ENCODE measurements around the gene AQP1. TPM values are rescaled to one million over a fixed set of nuclear protein-coding genes. Genes with fewer than 3 reads are reported as not detected.

The AQP1 gene
- total and polyA plus RNA-seq, 4 experiments from 2014 or later: not detected

- no peak overlapping the region for H3K4me3 ChIP-seq (ENCODE audit: low read length in 2 of 2)
These were observed 5.7 kb downstream of the AQP1 start for GRCh38 chr7:30917216-30917893.

GRCh38 chr7:30918676-30919075, 7.0 kb downstream of the AQP1 start:
- no peaks in the 10 kb centered on the region for H3K4me1 ChIP-seq (ENCODE audit: insufficient read depth, low read length)
- Mint-ChIP-seq H3K9me3 (no peaks in the 10 kb centered on the region), H3K27me3 (no peaks in the 10 kb centered on the region), H3K4me3 (no peak overlapping the region), H3K27ac (no peak overlapping the region), H3K4me1 (no peaks in the 10 kb centered on the region), H3K36me3 (no peaks in the 10 kb centered on the region)
- no peak for DNase-seq
- H3K9me3 ChIP-seq (ENCODE audit: control insufficient read depth in 1 of 2, low read length in 2 of 2): no peaks in the 10 kb centered on the region
- ChIA-PET POLR2A (ENCODE audit: partially characterized antibody) (no interaction called here), CTCF (ENCODE audit: partially characterized antibody) (interaction anchor here (0.7 kb wide), 1 partner anchor 66 kb away, joined by 3 read pairs; no protein-coding TSS in a partner anchor)
- no peaks in the 10 kb centered on the region for H3K36me3 ChIP-seq (ENCODE audit: insufficient read depth, low read length)
- intact Hi-C loops (cut with micrococcal nuclease): no loop called here
- no peaks in the 10 kb centered on the region for H3K27me3 ChIP-seq (ENCODE audit: insufficient read depth, low read length)
- H3K27ac ChIP-seq (ENCODE audit: low read depth, low read length): no peak overlapping the region
- H3K4me3 ChIP-seq (ENCODE audit: low read length in 2 of 2): no peak overlapping the region

More at GRCh38 chr7:30917216-30917893, 5.7 kb downstream of the AQP1 start:
- Mint-ChIP-seq H3K9me3 (no peaks in the 10 kb centered on the region), H3K4me1 (no peaks in the 10 kb centered on the region), H3K27me3 (no peaks in the 10 kb centered on the region), H3K27ac (no peak overlapping the region), H3K4me3 (no peak overlapping the region), H3K36me3 (no peaks in the 10 kb centered on the region)
- no peaks in the 10 kb centered on the region for H3K27me3 ChIP-seq (ENCODE audit: insufficient read depth, low read length)
- no peak for DNase-seq
- ChIA-PET CTCF (ENCODE audit: partially characterized antibody) (no interaction called here), POLR2A (ENCODE audit: partially characterized antibody) (no interaction called here)
- intact Hi-C loops (cut with micrococcal nuclease): no loop called here
- H3K36me3 ChIP-seq (ENCODE audit: insufficient read depth, low read length): no peaks in the 10 kb centered on the region
- H3K9me3 ChIP-seq (ENCODE audit: control insufficient read depth in 1 of 2, low read length in 2 of 2): no peaks in the 10 kb centered on the region
- H3K4me1 ChIP-seq (ENCODE audit: insufficient read depth, low read length): no peaks in the 10 kb centered on the region
- no peak overlapping the region for H3K27ac ChIP-seq (ENCODE audit: low read depth, low read length)

- no peaks in the 10 kb centered on the region for H3K27me3 ChIP-seq (ENCODE audit: insufficient read depth, low read length)
- no peak for DNase-seq
- no peak overlapping the region for H3K4me3 Mint-ChIP-seq
- H3K36me3 Mint-ChIP-seq: no peaks in the 10 kb centered on the region
- CTCF ChIA-PET (ENCODE audit: partially characterized antibody): no interaction called here
- intact Hi-C loops (cut with micrococcal nuclease): no loop called here
- no peaks in the 10 kb centered on the region for H3K36me3 ChIP-seq (ENCODE audit: insufficient read depth, low read length)
- no peak overlapping the region for H3K27ac Mint-ChIP-seq
- no peaks in the 10 kb centered on the region for H3K9me3 ChIP-seq (ENCODE audit: control insufficient read depth in 1 of 2, low read length in 2 of 2)
- no peaks in the 10 kb centered on the region for H3K27me3 Mint-ChIP-seq
- H3K27ac ChIP-seq (ENCODE audit: low read depth, low read length): no peak overlapping the region
- no peaks in the 10 kb centered on the region for H3K9me3 Mint-ChIP-seq
- H3K4me1 ChIP-seq (ENCODE audit: insufficient read depth, low read length): no peaks in the 10 kb centered on the region
- POLR2A ChIA-PET (ENCODE audit: partially characterized antibody): no interaction called here
- no peak overlapping the region for H3K4me3 ChIP-seq (ENCODE audit: low read length in 2 of 2)
- no peaks in the 10 kb centered on the region for H3K4me1 Mint-ChIP-seq
These were observed 8.4 kb downstream of the AQP1 start for GRCh38 chr7:30920021-30920583.

- CTCF ChIA-PET (ENCODE audit: partially characterized antibody): no interaction called here
- Mint-ChIP-seq H3K4me3 (no peak overlapping the region), H3K36me3 (no peaks in the 10 kb centered on the region), H3K27me3 (no peaks in the 10 kb centered on the region), H3K9me3 (no peaks in the 10 kb centered on the region), H3K27ac (no peak overlapping the region), H3K4me1 (no peaks in the 10 kb centered on the region)
- Histone ChIP-seq H3K4me1 (ENCODE audit: insufficient read depth, low read length) (no peaks in the 10 kb centered on the region), H3K27me3 (ENCODE audit: insufficient read depth, low read length) (no peaks in the 10 kb centered on the region), H3K36me3 (ENCODE audit: insufficient read depth, low read length) (no peaks in the 10 kb centered on the region), H3K27ac (ENCODE audit: low read depth, low read length) (no peak overlapping the region), H3K9me3 (ENCODE audit: control insufficient read depth in 1 of 2, low read length in 2 of 2) (no peaks in the 10 kb centered on the region), H3K4me3 (ENCODE audit: low read length in 2 of 2) (no peak overlapping the region)
- intact Hi-C loops (cut with micrococcal nuclease): no loop called here
- POLR2A ChIA-PET (ENCODE audit: partially characterized antibody): no interaction called here
- DNase-seq: no peak
These were observed 9.2 kb downstream of the AQP1 start for GRCh38 chr7:30920584-30921539.

- no peak overlapping the region for H3K27ac Mint-ChIP-seq
- Histone ChIP-seq H3K9me3 (ENCODE audit: control insufficient read depth in 1 of 2, low read length in 2 of 2) (no peaks in the 10 kb centered on the region), H3K27me3 (ENCODE audit: insufficient read depth, low read length) (no peaks in the 10 kb centered on the region), H3K4me3 (ENCODE audit: low read length in 2 of 2) (no peak overlapping the region), H3K36me3 (ENCODE audit: insufficient read depth, low read length) (no peaks in the 10 kb centered on the region), H3K27ac (ENCODE audit: low read depth, low read length) (no peak overlapping the region), H3K4me1 (ENCODE audit: insufficient read depth, low read length) (no peaks in the 10 kb centered on the region)
- H3K4me1 Mint-ChIP-seq: no peaks in the 10 kb centered on the region
- H3K4me3 Mint-ChIP-seq: no peak overlapping the region
- no peaks in the 10 kb centered on the region for H3K36me3 Mint-ChIP-seq
- ChIA-PET CTCF (ENCODE audit: partially characterized antibody) (no interaction called here), POLR2A (ENCODE audit: partially characterized antibody) (no interaction called here)
- intact Hi-C loops (cut with micrococcal nuclease): no loop called here
- DNase-seq: no peak
- H3K9me3 Mint-ChIP-seq: peaks cover 0 to 4% (median 0%) of the 10 kb centered on the region in 8 donors
- no peaks in the 10 kb centered on the region for H3K27me3 Mint-ChIP-seq
These were observed 10.1 kb downstream of the AQP1 start for GRCh38 chr7:30921540-30922401.

- no peaks in the 10 kb centered on the region for H3K36me3 ChIP-seq (ENCODE audit: insufficient read depth, low read length)
- POLR2A ChIA-PET (ENCODE audit: partially characterized antibody): no interaction called here
- H3K27me3 ChIP-seq (ENCODE audit: insufficient read depth, low read length): no peaks in the 10 kb centered on the region
- no peaks in the 10 kb centered on the region for H3K4me1 Mint-ChIP-seq
- no peak overlapping the region for H3K4me3 Mint-ChIP-seq
- no peak for DNase-seq
- no peaks in the 10 kb centered on the region for H3K4me1 ChIP-seq (ENCODE audit: insufficient read depth, low read length)
- intact Hi-C loops (cut with micrococcal nuclease): no loop called here
- CTCF ChIA-PET (ENCODE audit: partially characterized antibody): interaction anchor here (1.8 kb wide), 1 partner anchor 17 kb away, joined by 5 read pairs; no protein-coding TSS in a partner anchor
- H3K9me3 ChIP-seq (ENCODE audit: control insufficient read depth in 1 of 2, low read length in 2 of 2): peaks cover 0 to 4% of the 10 kb centered on the region in 2 donors
- H3K27ac Mint-ChIP-seq: peak overlapping the region in 1 of 7 donors; percentile 36
- H3K27ac ChIP-seq (ENCODE audit: low read depth, low read length): no peak overlapping the region
- H3K27me3 Mint-ChIP-seq: no peaks in the 10 kb centered on the region
- H3K36me3 Mint-ChIP-seq: no peaks in the 10 kb centered on the region
- H3K9me3 Mint-ChIP-seq: peaks cover 0 to 9% (median under 1%) of the 10 kb centered on the region in 8 donors
- H3K4me3 ChIP-seq (ENCODE audit: low read length in 2 of 2): no peak overlapping the region
These were observed 10.9 kb downstream of the AQP1 start for GRCh38 chr7:30922596-30922995.
